Esophagus mucosa (tissue), 1 donor: ENCODE measurements around the gene CYS1. TPM values are rescaled to one million over a fixed set of nuclear protein-coding genes. Genes with fewer than 3 reads are reported as not detected.
A peak's percentile ranks its signal among the peaks of the same experiment; 100 is the strongest.
"Not testable (repeated sequence)": the region's sequence is repeated elsewhere in the genome, so short reads cannot be mapped to it uniquely, and the experiment has no call there.

Source experiments
- ATAC-seq: fragments of 200-7000 bp; cut with Tn5 transposase; one replicate; pipeline ENCODE4 v1.9.1; 2020
- total RNA-seq: library from RNA; stranded (reverse); gene quantifications from one replicate; pipeline ENCODE4 v1.2.4, GENCODE V29; 2023
- donor health status: DM: yes; HTN: yes; CAD: no.

CYS1 gene, protein sequence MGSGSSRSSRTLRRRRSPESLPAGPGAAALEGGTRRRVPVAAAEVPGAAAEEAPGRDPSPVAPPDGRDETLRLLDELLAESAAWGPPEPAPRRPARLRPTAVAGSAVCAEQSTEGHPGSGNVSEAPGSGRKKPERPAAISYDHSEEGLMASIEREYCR
- 0.52 TPM for total RNA-seq

DNA sequence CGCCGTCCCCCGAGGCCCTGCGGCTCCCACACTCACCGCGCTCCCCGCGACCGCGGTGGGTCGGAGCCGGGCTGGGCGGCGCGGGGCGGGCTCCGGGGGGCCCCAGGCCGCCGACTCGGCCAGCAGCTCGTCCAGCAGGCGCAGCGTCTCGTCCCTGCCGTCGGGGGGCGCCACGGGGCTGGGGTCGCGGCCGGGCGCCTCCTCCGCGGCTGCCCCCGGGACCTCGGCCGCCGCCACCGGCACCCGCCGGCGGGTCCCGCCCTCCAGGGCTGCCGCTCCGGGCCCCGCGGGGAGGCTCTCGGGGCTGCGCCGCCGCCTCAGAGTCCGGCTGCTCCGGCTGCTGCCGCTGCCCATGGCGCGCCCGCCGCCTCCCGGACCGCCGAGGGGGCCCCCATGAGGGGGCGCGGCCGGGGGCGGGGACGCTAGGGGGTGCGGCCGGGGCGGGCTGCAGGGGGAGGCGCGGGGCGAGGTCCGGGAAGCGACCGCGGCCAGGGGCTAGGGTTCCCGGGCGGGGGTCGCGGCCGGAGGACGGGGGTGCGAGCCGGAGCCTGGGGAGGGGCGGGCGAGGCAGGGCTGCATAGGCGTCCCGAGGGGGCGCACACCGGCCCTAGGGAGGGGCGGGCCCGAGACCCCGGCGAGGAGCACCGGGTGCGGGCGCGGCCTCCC, at the start of gene CYS1:
Gene CYS1, minus strand, starts transcription at position 542 of the 666 bp plus-strand sequence. Its CDS starts 188 bp downstream, at position 354.
- peak; percentile 40 for ATAC-seq

DNA sequence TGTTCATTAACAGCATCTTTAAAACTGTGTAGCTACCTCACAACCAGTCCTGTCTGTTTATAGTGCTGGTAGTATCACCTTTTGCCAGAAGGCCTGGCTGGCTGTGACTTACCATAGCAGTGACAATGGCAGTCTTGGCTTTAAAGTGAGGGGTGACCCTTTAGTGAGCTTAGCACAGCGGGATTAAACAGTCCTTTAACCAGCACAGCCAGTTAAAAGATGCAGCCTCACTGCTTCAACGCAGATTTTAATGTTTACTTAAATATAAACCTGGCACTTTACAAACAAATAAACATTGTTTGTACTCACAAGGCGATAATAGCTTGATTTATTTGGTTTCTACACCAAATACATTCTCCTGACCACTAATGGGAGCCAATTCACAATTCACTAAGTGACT, 49.3 kb upstream of the CYS1 start:
- ATAC-seq = no peak

DNA sequence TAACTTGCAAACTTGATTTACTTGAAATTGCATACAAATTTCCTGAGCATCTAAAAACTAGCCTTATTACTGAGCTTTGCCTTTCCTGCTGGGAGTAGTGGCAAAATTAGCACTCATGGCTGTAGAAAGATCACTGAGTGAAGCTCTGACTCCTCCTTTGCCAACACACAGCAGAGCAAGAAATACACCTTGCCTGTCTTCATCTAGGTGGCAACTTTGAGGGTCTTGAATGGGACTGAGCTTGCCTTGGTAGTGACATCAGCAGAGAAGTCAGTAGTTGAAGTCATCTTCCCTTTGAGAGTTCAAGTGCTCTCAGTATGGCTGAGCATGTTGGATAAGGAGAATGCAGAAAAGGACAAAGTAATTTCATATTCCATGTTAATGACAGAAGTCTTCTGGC, 48.2 kb upstream of the CYS1 start:
- no peak for ATAC-seq

DNA sequence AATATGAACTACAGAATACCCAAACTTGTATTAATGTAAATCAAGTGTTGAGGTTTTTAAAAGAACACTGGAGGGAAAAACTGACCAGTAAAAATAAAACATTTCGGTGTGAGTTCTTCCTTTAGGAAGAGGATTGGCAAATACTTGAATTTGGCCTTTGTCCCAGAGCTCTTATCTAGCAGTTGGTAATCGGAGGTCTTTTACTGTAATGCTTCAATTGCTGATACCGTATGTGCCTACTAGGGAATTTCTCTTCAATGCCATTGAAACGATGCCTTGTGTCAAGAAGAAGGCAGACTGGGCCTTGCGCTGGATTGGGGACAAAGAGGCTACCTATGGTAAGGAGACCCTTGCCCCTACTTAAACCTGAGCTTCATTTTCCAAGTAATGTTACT, 46.4 kb upstream of the CYS1 start:
- no peak for ATAC-seq

DNA sequence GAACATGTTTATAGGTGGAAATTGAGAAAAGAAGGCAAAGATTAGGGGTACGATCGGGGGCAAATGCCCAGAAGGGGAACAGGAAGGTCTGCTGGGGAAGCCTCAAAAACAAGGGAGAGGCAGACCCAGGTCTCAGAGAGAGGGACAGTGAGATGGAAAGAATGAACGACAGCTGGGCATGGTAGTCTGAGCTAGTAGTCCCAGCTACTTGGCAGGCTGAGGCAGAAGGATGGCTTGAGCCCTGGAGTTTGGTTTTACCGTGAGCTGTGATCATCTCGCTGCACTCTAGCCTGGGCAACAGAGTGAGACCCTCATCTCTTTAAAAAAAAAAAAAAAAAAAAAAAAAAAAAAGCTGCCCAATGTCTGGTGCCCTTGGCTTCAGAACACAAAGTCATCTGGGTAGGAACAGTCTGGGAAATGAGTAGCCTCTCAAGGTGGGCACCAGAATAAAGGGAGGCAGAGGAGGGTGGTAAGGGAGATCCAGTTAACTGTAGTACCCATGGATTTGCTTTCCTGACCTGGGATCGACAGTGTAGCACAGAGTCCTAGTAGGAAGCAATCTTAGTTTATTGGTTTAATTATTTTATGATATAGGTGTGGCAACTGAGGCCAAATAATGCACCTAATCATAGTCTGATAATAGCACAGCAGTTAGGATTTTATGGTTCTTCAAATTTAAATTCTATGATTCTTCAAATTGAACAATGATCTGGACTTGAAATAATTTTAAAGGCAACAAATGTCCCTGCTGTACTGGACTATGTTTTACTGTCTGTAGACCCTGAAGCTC, 45.8 kb upstream of the CYS1 start:
- ATAC-seq = no peak

DNA sequence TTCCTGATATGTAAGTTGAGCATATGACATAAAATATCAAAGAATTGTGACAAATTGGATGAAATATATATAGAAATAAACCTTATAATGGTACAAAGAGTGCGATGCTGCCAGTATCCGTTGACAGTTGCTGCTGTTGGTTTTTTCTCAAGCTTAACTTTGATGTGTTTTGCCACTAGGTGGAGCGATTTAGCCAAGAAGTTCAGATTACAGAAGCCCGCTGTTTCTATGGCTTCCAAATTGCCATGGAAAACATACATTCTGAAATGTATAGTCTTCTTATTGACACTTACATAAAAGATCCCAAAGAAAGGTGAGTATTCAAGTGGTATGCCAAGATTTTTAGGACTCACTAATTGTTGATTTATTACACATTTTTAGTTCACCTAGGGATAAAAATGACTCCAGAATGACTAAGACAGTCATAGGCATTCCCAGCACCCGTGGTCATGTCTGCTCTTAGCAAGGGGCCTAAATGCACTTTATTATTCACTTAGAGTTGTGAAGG, 44.4 kb upstream of the CYS1 start:
- ATAC-seq = no peak

DNA sequence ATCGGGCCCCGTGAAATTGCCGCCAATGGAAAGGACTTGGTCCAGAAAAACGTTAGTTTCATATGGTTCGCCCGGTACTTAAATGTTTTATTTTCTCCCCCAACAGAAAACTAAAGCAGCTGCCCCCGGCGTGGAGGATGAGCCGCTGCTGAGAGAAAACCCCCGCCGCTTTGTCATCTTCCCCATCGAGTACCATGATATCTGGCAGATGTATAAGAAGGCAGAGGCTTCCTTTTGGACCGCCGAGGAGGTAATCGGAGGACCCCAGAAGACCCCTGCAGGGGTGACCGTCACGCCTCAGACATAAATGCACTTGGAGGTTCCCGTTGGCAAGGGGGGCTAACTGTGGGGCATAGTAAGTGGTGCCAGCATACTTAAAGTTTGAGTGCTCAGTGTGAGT, 43.1 kb upstream of the CYS1 start:
- no peak for ATAC-seq

DNA sequence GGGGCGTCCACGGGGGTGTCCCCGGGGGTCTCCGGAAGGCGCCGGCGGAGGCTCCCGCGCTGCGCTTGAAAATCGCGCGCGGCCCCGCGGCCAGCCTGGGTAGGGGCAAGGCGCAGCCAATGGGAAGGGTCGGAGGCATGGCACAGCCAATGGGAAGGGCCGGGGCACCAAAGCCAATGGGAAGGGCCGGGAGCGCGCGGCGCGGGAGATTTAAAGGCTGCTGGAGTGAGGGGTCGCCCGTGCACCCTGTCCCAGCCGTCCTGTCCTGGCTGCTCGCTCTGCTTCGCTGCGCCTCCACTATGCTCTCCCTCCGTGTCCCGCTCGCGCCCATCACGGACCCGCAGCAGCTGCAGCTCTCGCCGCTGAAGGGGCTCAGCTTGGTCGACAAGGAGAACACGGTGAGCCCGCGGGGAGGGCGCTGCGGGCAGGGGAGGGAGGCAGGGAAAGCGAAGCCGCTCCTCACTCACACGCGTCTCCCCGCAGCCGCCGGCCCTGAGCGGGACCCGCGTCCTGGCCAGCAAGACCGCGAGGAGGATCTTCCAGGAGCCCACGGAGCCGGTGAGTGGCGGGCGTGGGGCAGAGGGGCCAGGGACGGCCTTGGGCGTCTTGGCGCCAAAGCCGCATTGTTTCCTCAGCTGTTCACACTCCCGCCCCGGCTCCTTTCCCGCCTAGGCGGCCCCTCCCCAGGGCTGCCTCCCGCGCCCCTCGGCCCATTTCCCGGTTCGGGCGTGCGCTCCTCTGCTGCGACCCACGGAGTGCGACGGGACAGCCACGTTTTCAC, 42.5 kb upstream of the CYS1 start, which contains the start of gene RRM2:
Gene RRM2, plus strand, starts transcription at position 240 of the 781 bp plus-strand sequence. Its CDS starts 60 bp downstream, at position 300.
- ATAC-seq = peak; percentile 86

DNA sequence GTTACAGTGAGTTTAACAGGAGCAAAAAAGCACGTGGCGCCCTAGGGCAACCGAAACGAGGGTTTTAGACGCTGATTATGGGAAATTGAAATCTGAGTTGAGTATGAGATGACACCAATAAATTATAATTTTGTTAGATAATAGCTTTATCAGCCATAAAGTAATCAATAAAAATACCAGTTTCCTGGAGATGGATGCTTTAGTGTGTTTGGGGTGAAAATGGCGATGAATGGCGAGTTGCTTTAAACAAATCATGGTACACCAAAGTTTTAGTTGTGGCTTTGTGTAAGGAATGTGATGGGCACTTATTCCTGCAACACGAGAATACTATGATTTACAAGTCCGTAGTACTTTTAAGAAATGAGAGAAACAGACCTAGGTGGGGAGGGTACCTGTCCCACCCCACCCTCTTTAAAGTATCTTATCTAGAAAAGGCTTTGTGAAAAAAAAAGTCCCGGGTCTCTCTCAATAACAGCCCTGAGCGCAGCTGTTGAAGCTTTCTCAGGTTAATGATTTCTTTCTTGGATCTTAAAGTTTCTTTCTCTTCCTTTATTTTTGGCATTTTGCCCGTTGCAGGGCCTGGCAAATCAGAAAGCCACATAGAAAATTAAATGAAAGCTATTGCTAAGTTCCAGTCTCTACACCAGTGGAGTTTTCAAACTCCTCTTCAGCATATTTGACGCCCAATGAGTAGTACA, 40.8 kb upstream of the CYS1 start:
- ATAC-seq = no peak

DNA sequence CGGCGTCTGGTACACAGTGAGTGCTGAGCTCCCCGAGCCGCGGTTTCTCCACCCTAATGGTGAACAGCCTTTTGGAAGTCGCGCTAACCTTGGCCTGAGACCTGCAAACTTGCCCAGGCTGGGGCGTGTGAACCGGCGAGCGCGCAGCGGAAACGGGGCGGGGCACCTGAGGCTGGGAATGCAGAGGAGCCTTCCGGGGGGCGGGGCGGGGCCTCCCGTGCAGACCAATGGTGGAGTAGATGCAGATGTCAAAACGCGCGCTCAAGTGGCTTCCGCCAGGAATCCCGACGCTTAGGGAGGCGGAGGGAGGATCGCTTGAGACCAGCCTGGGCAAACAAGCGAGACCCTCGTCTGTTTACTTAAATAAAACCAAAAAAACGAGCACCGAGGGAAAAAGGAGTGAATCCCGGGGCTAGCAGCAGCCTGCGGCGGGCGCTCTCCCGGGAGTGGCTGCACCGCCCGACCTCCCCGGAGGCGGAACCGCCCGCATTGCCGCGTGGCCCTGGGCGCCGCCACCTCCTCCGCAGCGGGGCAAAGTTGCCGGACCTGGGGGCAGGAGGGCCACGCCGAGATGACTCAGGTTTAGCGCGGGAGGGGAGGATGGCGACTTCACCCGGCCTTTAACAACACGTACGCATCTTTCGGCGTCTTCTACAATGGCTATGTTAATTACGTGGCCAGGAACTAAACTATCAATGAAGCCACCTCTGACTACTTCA, 40.1 kb upstream of the CYS1 start:
- ATAC-seq = peak; percentile 86

DNA sequence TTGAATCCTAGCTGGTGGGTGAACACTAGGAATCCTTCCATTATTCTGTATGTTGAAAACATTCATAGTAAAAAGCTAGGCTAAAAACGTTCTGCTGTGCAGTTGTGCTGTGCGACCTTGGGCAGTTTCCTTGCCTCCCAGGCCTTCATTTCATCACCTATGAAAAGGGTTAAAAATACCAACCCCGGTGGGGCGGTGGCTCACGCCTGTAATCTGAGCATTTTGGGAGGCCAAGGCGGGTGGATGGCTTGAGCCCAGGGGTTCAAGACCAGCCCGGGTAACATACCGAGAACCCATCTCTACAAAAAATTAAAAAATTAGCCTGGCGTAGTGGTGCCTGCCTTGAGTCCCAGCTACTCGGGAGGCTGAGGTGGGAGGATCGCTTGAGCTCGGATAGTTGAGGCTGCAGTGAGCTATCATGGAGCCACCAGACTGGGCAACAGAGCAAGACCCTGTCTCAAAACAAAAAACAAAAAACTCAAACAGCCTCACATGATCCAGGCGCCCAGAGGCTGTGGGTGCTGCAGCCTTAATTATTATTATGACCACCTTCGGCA, 39.5 kb upstream of the CYS1 start:
- ATAC-seq = no peak

DNA sequence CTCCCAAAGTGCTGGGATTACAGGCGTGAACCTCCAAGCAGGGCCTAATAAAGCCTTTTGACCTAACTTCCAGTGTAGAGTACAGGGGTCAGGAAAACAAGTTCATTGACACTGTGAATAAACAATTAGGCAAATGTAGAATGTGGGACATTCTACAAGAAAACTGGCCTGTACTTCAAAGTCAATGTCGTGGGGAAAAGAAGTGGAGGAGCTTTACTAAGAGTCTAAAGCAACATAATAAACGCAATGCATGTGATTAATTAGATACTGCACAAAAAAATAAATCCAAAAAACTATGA, 38.8 kb upstream of the CYS1 start:
- ATAC-seq = no peak

DNA sequence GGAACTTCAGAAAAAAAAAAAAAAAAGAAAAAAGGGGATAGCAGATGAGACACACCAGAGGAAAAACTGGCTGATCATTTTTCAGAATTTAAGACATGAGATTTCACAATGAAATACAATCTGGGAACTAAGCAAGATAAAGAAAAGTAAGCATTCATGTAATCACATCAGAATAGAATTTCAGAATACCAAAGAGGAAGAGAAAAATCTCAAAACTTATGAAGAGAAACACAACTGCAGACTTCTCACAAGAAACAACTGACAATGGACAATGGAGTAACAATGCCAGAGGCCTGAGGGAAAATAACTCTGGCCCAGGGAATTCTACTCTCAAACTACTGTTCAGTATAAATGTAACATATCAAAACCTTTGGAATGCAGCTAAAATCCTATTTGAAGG, 29.1 kb upstream of the CYS1 start:
- no peak for ATAC-seq

DNA sequence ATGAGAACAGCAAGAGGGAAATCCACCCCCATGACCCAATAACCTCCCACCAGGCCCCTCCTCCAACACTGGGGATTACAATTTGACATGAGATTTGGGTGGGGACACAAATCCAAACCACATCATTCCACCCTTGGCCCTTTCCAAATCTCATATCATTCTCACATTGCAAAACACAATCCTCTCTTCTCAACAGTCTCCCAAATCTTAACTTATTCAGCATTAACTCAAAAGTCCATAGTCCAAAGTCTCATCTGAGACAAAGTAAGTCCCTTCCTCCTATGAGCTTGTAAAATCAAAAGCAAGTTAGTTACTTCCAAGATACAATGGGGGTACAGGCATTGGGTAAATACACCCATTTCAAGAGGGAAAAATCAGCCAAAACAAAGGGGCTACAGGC, 24.7 kb upstream of the CYS1 start:
- not testable (repeated sequence) for ATAC-seq

DNA sequence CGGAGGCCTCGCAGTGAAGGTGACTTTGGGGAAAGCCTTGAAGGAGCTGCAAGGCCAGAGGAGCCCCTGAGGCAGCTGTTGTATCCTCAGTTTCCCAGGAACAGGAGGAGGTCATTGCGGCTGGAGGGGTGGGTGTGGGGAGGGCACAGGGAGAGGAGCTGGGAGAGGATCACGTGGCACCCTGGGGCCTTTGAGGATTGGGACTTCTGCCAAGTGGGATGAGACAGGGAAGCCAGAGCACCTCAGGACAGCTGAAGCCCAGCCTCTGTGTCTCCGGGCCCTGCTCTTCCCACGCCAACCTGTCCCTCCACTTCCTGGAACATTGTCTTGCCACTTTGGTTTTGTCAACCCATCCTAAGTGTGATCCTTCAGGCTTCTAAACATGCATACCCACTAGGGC, 23.0 kb upstream of the CYS1 start:
- ATAC-seq = no peak

DNA sequence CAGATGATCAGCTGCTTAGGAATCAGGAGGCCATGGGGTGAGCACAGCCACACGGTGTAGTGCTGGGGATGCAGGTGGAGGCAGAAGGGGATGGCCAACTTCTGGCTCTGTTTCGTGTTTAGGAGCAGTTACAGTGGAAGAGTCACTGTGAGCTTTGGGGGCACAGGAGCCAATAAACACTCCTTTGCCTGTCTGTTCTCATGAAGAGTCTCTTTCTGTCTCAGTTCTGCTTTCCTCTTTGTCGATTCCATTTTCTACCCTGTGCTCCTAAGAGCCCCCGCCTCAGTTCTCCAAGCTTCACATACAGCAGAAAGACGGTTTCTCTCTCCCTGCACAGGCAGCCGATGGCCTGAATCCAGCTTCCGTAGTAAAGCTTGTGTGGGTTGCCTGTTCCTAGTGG, 21.3 kb upstream of the CYS1 start:
- no peak for ATAC-seq

DNA sequence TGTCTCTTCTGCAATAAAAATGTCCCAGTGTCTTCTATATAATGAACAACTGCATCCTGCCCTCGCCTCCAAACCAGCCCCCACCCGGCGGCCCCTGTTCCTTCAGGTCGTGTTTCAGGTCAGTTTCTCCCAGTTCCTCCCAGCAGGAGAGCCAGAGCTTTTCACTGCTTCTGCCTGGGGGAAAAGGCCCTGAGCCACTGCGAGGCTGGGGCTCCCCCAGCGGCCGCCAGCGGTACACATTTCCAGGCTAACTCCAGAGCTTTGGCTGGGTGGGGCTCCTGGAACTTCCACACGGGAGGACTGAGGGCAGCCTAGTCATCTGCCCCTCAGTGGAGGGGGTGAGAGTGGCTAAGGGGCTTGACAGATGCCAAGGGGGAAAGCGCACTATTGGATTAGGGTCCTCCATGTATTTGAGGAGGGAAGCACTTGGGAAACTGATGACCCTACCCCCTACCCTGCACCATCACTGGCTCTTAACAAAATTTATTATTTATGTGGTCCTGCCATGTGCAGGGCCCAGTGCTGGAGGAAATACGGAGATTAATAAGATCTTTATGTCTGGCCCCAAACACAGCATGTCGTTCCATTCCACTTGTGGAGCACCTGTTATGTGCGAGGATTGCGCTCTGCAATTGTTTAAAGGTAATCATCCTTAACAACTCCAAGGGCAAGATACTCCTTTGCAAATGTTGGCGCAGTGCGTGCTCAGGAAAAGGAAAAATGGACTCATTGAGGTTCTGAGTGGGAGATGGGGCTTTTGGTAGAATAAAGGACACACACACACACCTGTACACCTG, 17.3 kb upstream of the CYS1 start:
- peak; percentile 74 for ATAC-seq

DNA sequence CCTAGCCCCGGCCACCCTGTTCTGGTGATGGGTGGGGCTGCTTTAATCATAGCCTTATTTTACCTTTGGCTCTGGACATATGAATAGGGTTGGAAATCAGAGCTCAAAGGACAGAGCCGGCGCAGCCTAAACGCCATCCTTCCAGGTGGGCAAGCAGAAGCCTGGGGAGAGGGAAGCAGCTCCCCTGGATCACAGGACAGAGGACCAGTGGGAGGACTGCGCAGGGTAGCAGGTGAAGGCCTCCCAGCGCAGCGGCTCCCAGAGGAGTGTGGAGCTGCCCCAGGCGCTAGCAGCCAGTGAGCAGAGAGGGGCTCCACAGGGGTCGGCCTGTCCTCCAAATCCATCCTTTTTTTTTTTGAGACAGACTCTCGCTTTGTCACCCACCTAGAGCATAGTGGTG, 16.4 kb upstream of the CYS1 start:
- peak; percentile 12 for ATAC-seq

DNA sequence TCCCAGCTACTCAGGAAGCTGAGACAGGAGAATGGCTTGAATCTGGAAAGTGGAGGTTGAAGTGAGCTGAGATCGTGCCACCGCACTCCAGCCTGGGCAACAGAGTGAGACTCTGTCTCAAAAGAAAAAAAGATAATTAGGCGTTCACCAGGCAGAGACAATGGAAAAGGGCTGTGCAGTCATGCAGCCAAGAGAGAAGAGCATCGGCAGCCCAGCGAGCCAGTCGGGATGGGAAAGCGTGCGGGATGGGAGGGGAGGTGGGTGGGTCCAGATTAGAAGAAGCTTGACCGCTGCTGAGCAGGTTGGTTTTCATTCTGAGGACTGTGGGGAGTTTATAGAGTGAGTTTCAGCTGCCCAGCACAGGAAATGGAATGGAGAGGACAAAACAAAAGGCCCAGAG, 15.0 kb upstream of the CYS1 start:
- ATAC-seq = no peak

DNA sequence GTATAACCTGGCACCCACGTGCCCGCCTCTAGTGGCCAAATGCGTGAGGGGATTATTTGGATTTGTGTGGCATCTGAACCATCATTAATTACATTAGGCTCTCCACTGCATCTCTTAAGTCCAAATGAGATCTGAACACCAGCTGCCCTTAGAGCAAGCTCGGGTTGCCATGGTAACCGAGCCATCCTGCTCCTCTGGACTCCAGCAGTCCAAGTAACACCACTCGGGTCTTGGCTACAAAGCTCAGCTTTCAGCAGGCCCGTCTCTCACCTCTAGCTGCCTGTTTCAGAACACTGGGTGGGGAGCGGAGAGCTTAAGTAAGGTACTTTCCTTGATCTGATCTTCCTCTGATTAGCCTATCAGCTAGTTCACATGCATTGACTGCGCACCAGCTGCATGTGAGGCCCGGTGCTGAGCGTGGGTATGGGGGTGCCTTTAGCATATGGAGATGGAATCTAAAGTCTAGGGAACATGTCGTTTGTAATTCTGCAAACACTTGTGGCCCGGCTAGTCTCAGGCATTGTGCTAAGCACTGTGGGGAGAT, 14.1 kb upstream of the CYS1 start:
- ATAC-seq = no peak
